HepG2 (cell line): ENCODE measurements around the gene TRIM2.

Experiments used
- CTCF ChIP-seq: sonication (generic); formaldehyde crosslinking; IDR thresholded peaks from 2 replicates; pipeline ENCODE4 v1.5.0; 2020; ENCODE audit warnings: mild to moderate bottlenecking, missing genetic modification reagents, moderate library complexity
- JUND ChIP-seq: sonication (generic); formaldehyde crosslinking; IDR thresholded peaks from 2 replicates; pipeline ENCODE4 v1.8.0; 2022; ENCODE audit warnings: mild to moderate bottlenecking, missing genetic modification reagents
- POLR2AphosphoS5 ChIP-seq: IDR thresholded peaks from 2 replicates; pipeline ENCODE4 v1.6.1; 2012; ENCODE audit warnings: low read depth, low read length
- SRSF9 ChIP-seq: fragments of 200-400 bp; formaldehyde crosslinking; IDR thresholded peaks from 2 replicates; pipeline ENCODE4 v1.6.1; 2018; ENCODE audit warnings: borderline replicate concordance, mild to moderate bottlenecking, low read depth, low read length; ENCODE audit not compliant: insufficient read depth, poor library complexity, severe bottlenecking
- WIZ ChIP-seq: sonication (generic); formaldehyde crosslinking; IDR thresholded peaks from 2 replicates; pipeline ENCODE4 v1.5.1; 2020; ENCODE audit warnings: mild to moderate bottlenecking, missing genetic modification reagents

- TF ChIP-seq SRSF9 (no peak), CTCF (CRISPR knock-in tag) (no peak), POLR2AphosphoS5 (no peak), JUND (CRISPR knock-in tag) (no peak), WIZ (CRISPR knock-in tag) (no peak)
Observed at GRCh38 chr4:153181700-153182099, 22.5 kb upstream of the TRIM2 start.
